ENCODE measurements around the gene HEATR9.

GRCh38 chr17:35912942-35913341 lies 44.3 kb upstream of the HEATR9 start:
- no peak for TF ChIP-seq EZH2 (IDR thresholded peaks at IDR 0.05; ENCODE audit: borderline replicate concordance, insufficient read depth, low read depth, low read length, poor library complexity, severe bottlenecking)
- TF ChIP-seq, protein P1, sequence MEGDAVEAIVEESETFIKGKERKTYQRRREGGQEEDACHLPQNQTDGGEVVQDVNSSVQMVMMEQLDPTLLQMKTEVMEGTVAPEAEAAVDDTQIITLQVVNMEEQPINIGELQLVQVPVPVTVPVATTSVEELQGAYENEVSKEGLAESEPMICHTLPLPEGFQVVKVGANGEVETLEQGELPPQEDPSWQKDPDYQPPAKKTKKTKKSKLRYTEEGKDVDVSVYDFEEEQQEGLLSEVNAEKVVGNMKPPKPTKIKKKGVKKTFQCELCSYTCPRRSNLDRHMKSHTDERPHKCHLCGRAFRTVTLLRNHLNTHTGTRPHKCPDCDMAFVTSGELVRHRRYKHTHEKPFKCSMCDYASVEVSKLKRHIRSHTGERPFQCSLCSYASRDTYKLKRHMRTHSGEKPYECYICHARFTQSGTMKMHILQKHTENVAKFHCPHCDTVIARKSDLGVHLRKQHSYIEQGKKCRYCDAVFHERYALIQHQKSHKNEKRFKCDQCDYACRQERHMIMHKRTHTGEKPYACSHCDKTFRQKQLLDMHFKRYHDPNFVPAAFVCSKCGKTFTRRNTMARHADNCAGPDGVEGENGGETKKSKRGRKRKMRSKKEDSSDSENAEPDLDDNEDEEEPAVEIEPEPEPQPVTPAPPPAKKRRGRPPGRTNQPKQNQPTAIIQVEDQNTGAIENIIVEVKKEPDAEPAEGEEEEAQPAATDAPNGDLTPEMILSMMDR (IDR thresholded peaks at IDR 0.05), result no peak
